ENCODE data around the gene POLD4. TPM values are rescaled to one million over a fixed set of nuclear protein-coding genes. Genes with fewer than 3 reads are reported as not detected.

Gene POLD4
- polyA plus RNA-seq, 1 experiment = 119 TPM

GRCh38 chr11:67387518-67387917, 34.2 kb upstream of the POLD4 start:
- no peak for TF ChIP-seq CTCF (IDR thresholded peaks at IDR 0.05; ENCODE audit: insufficient read depth, low read depth, low read length)
- DNase-seq (ENCODE audit: low read depth) = no peak
- Histone ChIP-seq H3K4me3 (ENCODE audit: low read depth, low read length) (no peak overlapping the region), H3K27me3 (ENCODE audit: control insufficient read depth, insufficient read depth, low read length) (no peaks in the 10 kb centered on the region; the same call in 1 of the 2 replicates), H3K36me3 (ENCODE audit: control insufficient read depth, insufficient read depth, low read length) (no peaks in the 10 kb centered on the region)
- POLR2A ChIA-PET = no interaction called here
- CTCF ChIA-PET = interaction anchor here (0.6 to 24.6 kb wide), 6 partner anchors 13 to 305 kb away, joined by 3 to 892 read pairs (median 8); partner anchors contain the start of genes POLD4 and PPP1CA

- no peak for DNase-seq (ENCODE audit: low read depth)
- H3K36me3 ChIP-seq (ENCODE audit: control insufficient read depth, insufficient read depth, low read length) = no peaks in the 10 kb centered on the region
- no peak overlapping the region for H3K4me3 ChIP-seq (ENCODE audit: low read depth, low read length)
- CTCF ChIA-PET = interaction anchor here (1.0 to 24.6 kb wide), 6 partner anchors 14 to 305 kb away, joined by 3 to 892 read pairs (median 8); partner anchors contain the start of genes POLD4 and PPP1CA
- no peak for TF ChIP-seq CTCF (IDR thresholded peaks at IDR 0.05; ENCODE audit: insufficient read depth, low read depth, low read length)
- no peaks in the 10 kb centered on the region; the same call in 1 of the 2 replicates for H3K27me3 ChIP-seq (ENCODE audit: control insufficient read depth, insufficient read depth, low read length)
- POLR2A ChIA-PET = no interaction called here
Measured at GRCh38 chr11:67387069-67387468, 33.7 kb upstream of the POLD4 start.

GRCh38 chr11:67384851-67385366, 31.6 kb upstream of the POLD4 start:
- no peak overlapping the region for H3K4me3 ChIP-seq (ENCODE audit: low read depth, low read length)
- no peak for DNase-seq (ENCODE audit: low read depth)
- POLR2A ChIA-PET = interaction anchor here (1.8 kb wide), 1 partner anchor 32 kb away, joined by 5 read pairs; the partner anchor contains the start of gene POLD4
- TF ChIP-seq CTCF (IDR thresholded peaks at IDR 0.05; ENCODE audit: insufficient read depth, low read depth, low read length) = no peak
- no peaks in the 10 kb centered on the region; the same call in 1 of the 2 replicates for H3K27me3 ChIP-seq (ENCODE audit: control insufficient read depth, insufficient read depth, low read length)
- no peaks in the 10 kb centered on the region for H3K36me3 ChIP-seq (ENCODE audit: control insufficient read depth, insufficient read depth, low read length)
- CTCF ChIA-PET = interaction anchor here (1.0 to 24.6 kb wide), 5 partner anchors 17 to 344 kb away, joined by 3 to 892 read pairs (median 4); partner anchors contain the start of genes POLD4 and PPP1CA

GRCh38 chr11:67382276-67383136, 29.2 kb upstream of the POLD4 start:
- Histone ChIP-seq H3K27me3 (ENCODE audit: control insufficient read depth, insufficient read depth, low read length) (no peaks in the 10 kb centered on the region; the same call in 1 of the 2 replicates), H3K36me3 (ENCODE audit: control insufficient read depth, insufficient read depth, low read length) (no peaks in the 10 kb centered on the region), H3K4me3 (ENCODE audit: low read depth, low read length) (no peak overlapping the region)
- ChIA-PET POLR2A (interaction anchor here (0.6 kb wide), 1 partner anchor 28 kb away, joined by 3 read pairs; no protein-coding TSS in a partner anchor), CTCF (interaction anchor here (0.6 to 24.6 kb wide), 29 partner anchors 9 to 301 kb away, joined by 3 to 892 read pairs (median 6); partner anchors contain the start of genes CLCF1, GRK2, POLD4 and PPP1CA)
- peak; percentile 99 for TF ChIP-seq CTCF (IDR thresholded peaks at IDR 0.05; ENCODE audit: insufficient read depth, low read depth, low read length)
- no peak for DNase-seq (ENCODE audit: low read depth)

Data from BJ (cell line).